Ovary (tissue), 9 donors: ENCODE results near the gene C20orf173. TPM values are rescaled to one million over a fixed set of nuclear protein-coding genes. Genes with fewer than 3 reads are reported as not detected.

Experiments used
- DNase-seq, 5 donors: peaks; one replicate each; pipeline ENCODE4 v3.0.0-alpha.2; 2019 to 2020
- H3K27ac ChIP-seq, 2 donors: fragments of 200-600 bp; one replicate each; pipeline versions ENCODE4 v1.5.1 to v1.8.0; 2019 to 2022
- H3K27me3 ChIP-seq: fragments of 200-600 bp; one replicate; pipeline ENCODE4 v1.8.0; 2022
- H3K36me3 ChIP-seq: fragments of 200-600 bp; sonication (generic); one replicate; pipeline ENCODE4 v1.5.1; 2019
- H3K4me1 ChIP-seq: one replicate; pipeline ENCODE4 v1.8.1; 2013; ENCODE audit warnings: mild to moderate bottlenecking, moderate library complexity; ENCODE audit not compliant: insufficient read depth
- H3K4me3 ChIP-seq: fragments of 200-600 bp; sonication (generic); one replicate; pipeline ENCODE4 v1.5.1; 2017
- H3K9me3 ChIP-seq, 2 donors: fragments of 200-600 bp in 1 of 2; sonication (generic) in 1 of 2; one replicate each; pipeline versions ENCODE4 v1.5.1 to v1.8.1; 2013 to 2019; ENCODE audit warnings: mild to moderate bottlenecking in 1 of 2, moderate library complexity in 1 of 2
- EP300 ChIP-seq: sonication (generic); formaldehyde crosslinking; IDR thresholded peaks from one replicate; pipeline ENCODE4 v1.6.1; 2017; ENCODE audit warnings: antibody characterized with exemption
- POLR2A ChIP-seq: fragments of 450-650 bp; IDR thresholded peaks from one replicate; pipeline ENCODE4 v1.6.1; 2017; ENCODE audit warnings: antibody characterized with exemption, mild to moderate bottlenecking, moderate library complexity
- WGBS, 3 donors: extraction: QIAGEN DNeasy Blood & Tissue Kit in 1 of 3; methylation state at CpG; one replicate each; pipeline versions ENCODE4 v1.1.5 to v1.1.7; 2013 to 2017; 5-methylcytosine and 5-hydroxymethylcytosine counted together
- intact Hi-C, 4 donors: fragments of 100-400 bp; cut with DNase I; formaldehyde crosslinking; loops; one replicate each; pipeline versions ENCODE4 v1.11.0 to v1.15.1; 2022 to 2023
- polyA plus RNA-seq, 2 donors: library from polyadenylated mRNA; stranded (reverse); fragments of 200-250 nt in 1 of 2; fragments of 350-450 nt in 1 of 2; fragmentation: Illumina TruSeq in 1 of 2; extraction: RNeasy Lipid Tissue Mini Kit (QIAGEN cat#74804) in 1 of 2; gene quantifications; one replicate each; pipeline ENCODE4 v1.2.3, GENCODE V29; 2013 to 2014
- total RNA-seq, 7 donors: library from RNA; depleted of rRNA in 2 of 7; stranded (reverse); fragments of >200 nt in 2 of 7; fragmentation: NEBNext Ultra II Directional in 3 of 7; extraction: Animal tissue kit (Norgen Biotek cat#: 25700) in 3 of 7; gene quantifications; one replicate each; pipeline versions ENCODE4 v1.1.0 to v1.2.4, GENCODE V29; 2016 to 2023
- TF ChIP-seq, protein P1 (sequence below), 3 donors: fragments of 450-650 bp in 2 of 3; fragments of 200-600 bp in 1 of 3; IDR thresholded peaks; one replicate each; pipeline versions ENCODE4 v1.5.1 to v1.8.0; 2016 to 2022; ENCODE audit warnings: antibody characterized with exemption in 3 of 3, mild to moderate bottlenecking in 1 of 3
- donor health status: DM: no; HTN: no; CAD: no; lungs with moderate emphysema.
- donor health status: DM: no; HTN: no; CAD: no.
- donor health status: Bipolar disorder and iron deficiency.
- donor health status: DM: yes; HTN: yes; CAD: no.
- donor health status: DM: no; HTN: no; CAD: no.
- donor health status: DM: yes; HTN: yes; CAD: no.

Gene C20orf173
- total and polyA plus RNA-seq, 9 donors, result not detected

DNA sequence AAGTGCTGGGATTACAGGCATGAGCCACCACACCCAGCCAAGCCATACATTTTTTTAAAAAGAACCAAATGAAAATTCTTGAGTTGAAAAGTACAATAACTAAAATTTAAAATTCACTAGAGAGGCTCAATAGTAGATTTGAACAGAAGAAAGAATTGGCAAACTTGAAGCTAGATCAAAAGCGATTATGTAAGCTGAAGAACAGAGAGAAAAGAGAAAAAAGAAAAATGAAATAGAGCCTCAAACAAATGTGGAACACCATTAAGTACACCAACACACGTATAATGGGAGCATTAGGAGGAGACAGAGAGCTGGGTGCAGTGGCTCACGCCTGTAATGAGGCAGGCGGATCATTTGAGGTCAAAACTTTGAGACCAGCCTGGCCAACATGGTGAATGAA is 43.4 kb upstream of the C20orf173 start:
- TF ChIP-seq POLR2A, result no peak
- TF ChIP-seq EP300, result no peak
- TF ChIP-seq, protein P1, sequence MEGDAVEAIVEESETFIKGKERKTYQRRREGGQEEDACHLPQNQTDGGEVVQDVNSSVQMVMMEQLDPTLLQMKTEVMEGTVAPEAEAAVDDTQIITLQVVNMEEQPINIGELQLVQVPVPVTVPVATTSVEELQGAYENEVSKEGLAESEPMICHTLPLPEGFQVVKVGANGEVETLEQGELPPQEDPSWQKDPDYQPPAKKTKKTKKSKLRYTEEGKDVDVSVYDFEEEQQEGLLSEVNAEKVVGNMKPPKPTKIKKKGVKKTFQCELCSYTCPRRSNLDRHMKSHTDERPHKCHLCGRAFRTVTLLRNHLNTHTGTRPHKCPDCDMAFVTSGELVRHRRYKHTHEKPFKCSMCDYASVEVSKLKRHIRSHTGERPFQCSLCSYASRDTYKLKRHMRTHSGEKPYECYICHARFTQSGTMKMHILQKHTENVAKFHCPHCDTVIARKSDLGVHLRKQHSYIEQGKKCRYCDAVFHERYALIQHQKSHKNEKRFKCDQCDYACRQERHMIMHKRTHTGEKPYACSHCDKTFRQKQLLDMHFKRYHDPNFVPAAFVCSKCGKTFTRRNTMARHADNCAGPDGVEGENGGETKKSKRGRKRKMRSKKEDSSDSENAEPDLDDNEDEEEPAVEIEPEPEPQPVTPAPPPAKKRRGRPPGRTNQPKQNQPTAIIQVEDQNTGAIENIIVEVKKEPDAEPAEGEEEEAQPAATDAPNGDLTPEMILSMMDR (IDR thresholded peaks at IDR 0.05), result no peak
- Histone ChIP-seq H3K27me3 (no peaks in the 10 kb centered on the region), H3K9me3 (no peaks in the 10 kb centered on the region), H3K4me3 (no peak overlapping the region), H3K27ac (no peak overlapping the region), H3K4me1 (no peaks in the 10 kb centered on the region), H3K36me3 (no peaks in the 10 kb centered on the region)
- 95 to 96% (median 96%) methylated on average over 4 of the region's 4 CpGs for WGBS, 3 donors
- intact Hi-C loops, result no loop called here
- no peak for DNase-seq

DNA sequence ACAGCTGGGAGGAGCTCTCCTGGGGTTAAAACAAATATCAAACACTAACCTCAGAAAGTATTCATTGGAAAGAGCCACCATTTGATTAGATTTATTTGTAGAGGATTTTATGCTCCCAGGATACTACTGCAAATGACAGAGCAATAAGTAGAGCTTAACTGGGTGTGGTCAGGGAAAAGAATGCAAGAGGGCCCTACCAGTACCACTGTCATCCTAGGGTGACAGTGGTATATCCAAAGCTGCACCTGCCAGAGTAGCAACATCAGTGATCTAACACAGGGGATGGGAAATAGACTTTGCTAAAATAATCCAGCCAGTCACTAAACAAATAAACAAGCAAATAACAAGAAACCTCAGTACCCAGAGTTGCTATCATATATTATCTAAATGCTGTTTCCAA is 42.1 kb upstream of the C20orf173 start:
- Histone ChIP-seq H3K4me1 (no peaks in the 10 kb centered on the region), H3K27me3 (no peaks in the 10 kb centered on the region), H3K9me3 (no peaks in the 10 kb centered on the region), H3K4me3 (no peak overlapping the region), H3K36me3 (no peaks in the 10 kb centered on the region), H3K27ac (no peak overlapping the region)
- intact Hi-C loops, result no loop called here
- no peak for DNase-seq
- TF ChIP-seq, protein P1 (IDR thresholded peaks at IDR 0.05), result no peak
- no peak for TF ChIP-seq EP300
- TF ChIP-seq POLR2A, result no peak

DNA sequence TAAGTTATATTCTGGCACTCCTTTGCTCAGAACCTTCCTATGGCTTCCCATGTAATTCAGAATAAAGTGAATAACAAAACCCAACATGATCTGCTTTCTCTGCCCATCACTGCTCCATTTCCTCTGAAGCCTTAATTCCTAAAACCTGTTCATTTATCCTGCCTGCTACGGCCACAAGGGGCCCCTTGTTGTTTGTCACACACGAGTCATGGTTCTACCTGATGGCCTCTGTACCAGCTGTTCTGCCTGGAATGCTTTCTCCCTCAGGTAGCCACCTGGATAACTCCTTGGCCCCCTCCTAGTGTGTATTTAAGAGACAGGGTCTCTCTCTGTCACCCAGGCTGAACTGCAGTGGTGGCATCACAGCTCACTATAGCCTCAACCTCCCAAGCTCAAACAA is 39.2 kb upstream of the C20orf173 start:
- 28 to 40% (median 39%) methylated on average over 2 of the region's 2 CpGs for WGBS, 3 donors
- intact Hi-C loops, result no loop called here
- H3K9me3 ChIP-seq, result no peaks in the 10 kb centered on the region
- DNase-seq, result peak in 1 of 5 donors; percentile 3
- no peak overlapping the region for H3K4me3 ChIP-seq
- no peak for TF ChIP-seq POLR2A
- TF ChIP-seq EP300, result no peak
- TF ChIP-seq, protein P1 (IDR thresholded peaks at IDR 0.05), result no peak
- H3K36me3 ChIP-seq, result no peaks in the 10 kb centered on the region
- H3K27ac ChIP-seq, result no peak overlapping the region
- no peaks in the 10 kb centered on the region for H3K4me1 ChIP-seq
- H3K27me3 ChIP-seq, result no peaks in the 10 kb centered on the region

DNA sequence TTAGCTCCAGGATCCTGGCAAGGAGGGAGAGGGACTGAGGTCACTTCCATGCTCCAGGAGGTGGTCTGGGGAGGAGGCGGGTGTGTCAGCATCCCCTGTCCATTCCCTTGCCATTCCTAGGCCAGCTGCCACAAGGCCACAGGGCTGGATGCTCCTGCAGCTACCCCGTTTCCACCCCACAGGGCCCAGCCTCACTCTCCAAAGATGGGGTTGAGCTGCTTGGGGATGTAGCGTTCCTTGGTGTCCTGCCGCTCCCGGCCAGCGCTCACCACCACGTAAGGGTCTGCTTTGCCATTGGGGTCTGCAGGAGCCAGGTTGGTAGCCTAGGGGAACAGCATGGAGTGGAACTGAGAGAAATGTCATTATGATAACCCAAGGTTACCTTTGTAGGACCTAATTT is 35.5 kb upstream of the C20orf173 start:
- peak in 1 of 5 donors; percentile 18 for DNase-seq
- Histone ChIP-seq H3K4me1 (no peaks in the 10 kb centered on the region), H3K4me3 (no peak overlapping the region), H3K27me3 (no peaks in the 10 kb centered on the region), H3K36me3 (no peaks in the 10 kb centered on the region), H3K9me3 (no peaks in the 10 kb centered on the region), H3K27ac (no peak overlapping the region)
- TF ChIP-seq, protein P1 (IDR thresholded peaks at IDR 0.05), result no peak
- TF ChIP-seq EP300 (no peak), POLR2A (no peak)
- intact Hi-C loops, result no loop called here
- WGBS, 3 donors, result 93 to 96% (median 93%) methylated on average over 7 of the region's 7 CpGs

DNA sequence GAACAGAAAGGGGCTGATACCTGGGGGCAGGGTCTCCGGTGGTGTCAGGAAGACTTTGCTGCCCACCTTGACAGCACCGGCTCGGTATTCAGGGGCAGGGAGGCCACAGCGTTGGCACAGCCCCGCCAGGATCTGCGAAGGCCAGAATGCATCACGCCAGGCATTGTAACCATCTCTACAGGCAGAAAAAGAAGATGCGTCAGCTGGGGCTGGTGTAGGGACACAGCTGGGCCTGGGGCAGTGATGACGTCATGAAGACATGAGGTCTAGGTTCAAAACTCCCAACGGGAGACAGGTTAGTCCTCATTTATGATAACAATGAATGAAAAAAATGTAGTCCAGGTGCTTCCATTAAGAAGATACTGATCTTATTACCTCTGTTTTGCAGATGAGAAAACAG is 34.4 kb upstream of the C20orf173 start:
- Histone ChIP-seq H3K4me1 (no peaks in the 10 kb centered on the region), H3K27ac (no peak overlapping the region), H3K27me3 (no peaks in the 10 kb centered on the region), H3K9me3 (no peaks in the 10 kb centered on the region), H3K36me3 (no peaks in the 10 kb centered on the region), H3K4me3 (no peak overlapping the region)
- TF ChIP-seq POLR2A (no peak), EP300 (no peak)
- TF ChIP-seq, protein P1 (IDR thresholded peaks at IDR 0.05), result no peak
- WGBS, 3 donors, result 86 to 91% (median 88%) methylated on average over 10 of the region's 10 CpGs
- intact Hi-C loops, result no loop called here
- peak in 1 of 5 donors; percentile 21 for DNase-seq
